Activated naive CD8-positive, alpha-beta T cell treated with anti-CD3 and anti-CD28 coated beads, Interleukin-2, amount 50 U/mL, for 24 hours (primary cell): ENCODE results near the gene CPA1.

ENCODE experiments used
- ATAC-seq: fragments of 150-1000 bp; cut with Tn5 transposase; one replicate; pipeline ENCODE4 v1.10.0; 2021
- DNase-seq: peaks from one replicate; pipeline ENCODE4 v3.0.0; 2021
- H3K27ac Mint-ChIP-seq: one replicate; pipeline ENCODE4 v1.8.0; 2021; ENCODE audit warnings: mild to moderate bottlenecking, mixed read lengths
- H3K27me3 Mint-ChIP-seq: one replicate; pipeline ENCODE4 v1.8.0; 2021; ENCODE audit warnings: mixed read lengths
- H3K36me3 Mint-ChIP-seq: one replicate; pipeline ENCODE4 v1.8.0; 2021; ENCODE audit warnings: low read depth, mixed read lengths
- H3K4me1 Mint-ChIP-seq: one replicate; pipeline ENCODE4 v1.8.0; 2021; ENCODE audit warnings: mixed read lengths
- H3K4me3 Mint-ChIP-seq: one replicate; pipeline ENCODE4 v1.8.0; 2021; ENCODE audit warnings: mild to moderate bottlenecking, moderate library complexity, mixed read lengths
- H3K9me3 Mint-ChIP-seq: one replicate; pipeline ENCODE4 v1.8.0; 2021; ENCODE audit warnings: mixed read lengths

CPA1 gene

DNA sequence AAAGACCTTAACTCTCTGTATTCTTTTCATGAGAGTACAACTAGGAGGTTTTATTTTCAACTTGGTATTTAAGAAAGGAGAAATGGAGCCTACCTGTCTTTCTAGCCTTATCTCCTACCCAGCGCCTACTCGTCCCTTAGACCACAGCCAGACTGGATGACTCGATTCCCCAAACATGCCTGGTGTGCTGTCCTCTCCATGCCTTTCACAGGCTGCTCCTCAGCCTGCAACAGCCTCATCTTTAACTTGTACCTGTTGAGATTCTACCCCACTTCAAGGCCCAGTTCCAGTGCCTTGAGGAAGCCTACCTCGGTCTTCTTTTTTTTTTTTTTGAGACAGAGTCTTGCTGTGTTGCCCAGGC, 29.4 kb downstream of the CPA1 start:
- H3K36me3 Mint-ChIP-seq: peaks cover 4% of the 10 kb centered on the region
- no peaks in the 10 kb centered on the region for H3K27me3 Mint-ChIP-seq
- H3K4me1 Mint-ChIP-seq: peaks cover 19% of the 10 kb centered on the region
- no peaks in the 10 kb centered on the region for H3K9me3 Mint-ChIP-seq
- no peak overlapping the region for H3K27ac Mint-ChIP-seq
- no peak for ATAC-seq
- no peak for DNase-seq
- H3K4me3 Mint-ChIP-seq: no peak overlapping the region

DNA sequence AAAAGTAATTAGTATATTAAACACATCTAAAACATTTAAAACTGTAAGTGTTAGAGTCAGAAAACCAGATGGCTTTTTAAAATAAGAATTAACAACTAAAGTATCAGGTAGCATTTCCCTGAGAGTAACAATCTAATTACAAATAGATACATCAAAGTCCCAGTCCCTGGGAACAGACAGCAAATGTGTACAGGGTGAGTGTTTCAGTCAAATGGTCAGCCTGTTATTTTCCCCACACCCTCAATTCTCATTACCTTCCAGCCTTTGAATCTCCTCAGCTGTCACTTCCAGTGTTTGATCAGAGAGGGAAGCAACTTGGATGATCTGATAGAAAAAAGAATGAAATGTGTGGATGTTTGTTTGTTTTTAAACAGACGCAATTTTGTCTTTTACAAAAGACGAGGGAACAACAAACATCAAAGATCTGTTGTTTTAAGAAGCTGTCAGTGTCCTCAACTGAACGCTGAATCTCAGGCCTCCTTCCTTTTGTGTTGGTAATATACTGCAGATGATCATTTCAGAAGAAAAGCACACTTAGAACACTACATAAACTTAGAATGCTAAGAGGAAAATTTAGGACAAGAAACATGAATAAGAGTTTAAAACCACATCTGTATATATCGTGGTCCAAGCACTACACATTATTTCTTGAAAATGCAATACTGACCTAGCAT, 30.7 kb downstream of the CPA1 start:
- Mint-ChIP-seq H3K4me3 (no peak overlapping the region), H3K27me3 (no peaks in the 10 kb centered on the region), H3K9me3 (no peaks in the 10 kb centered on the region), H3K27ac (no peak overlapping the region), H3K4me1 (peaks cover 30% of the 10 kb centered on the region), H3K36me3 (peaks cover 4% of the 10 kb centered on the region)
- DNase-seq (no peak), ATAC-seq (no peak)

DNA sequence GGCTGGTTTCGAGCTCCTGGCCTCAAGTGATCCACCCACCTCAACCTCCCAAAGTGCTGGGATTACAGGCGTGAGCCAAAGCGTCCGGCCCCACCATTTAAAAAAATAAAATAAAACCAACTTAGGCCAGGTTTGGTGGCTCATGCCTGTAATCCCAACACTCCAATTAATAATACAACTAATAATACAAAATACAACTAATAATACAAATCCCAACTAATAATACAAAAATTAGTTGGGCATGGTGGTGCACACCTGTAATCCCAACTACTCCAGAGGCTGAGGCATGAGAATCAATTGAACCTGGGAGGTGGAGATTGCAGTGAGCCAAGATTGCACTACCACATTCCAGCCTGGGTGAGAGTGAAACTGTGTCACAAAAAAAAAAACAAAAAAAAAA, 32.9 kb downstream of the CPA1 start:
- Mint-ChIP-seq H3K27ac (no peak overlapping the region), H3K27me3 (no peaks in the 10 kb centered on the region), H3K4me1 (peaks cover 52% of the 10 kb centered on the region), H3K36me3 (peaks cover 4% of the 10 kb centered on the region), H3K9me3 (no peaks in the 10 kb centered on the region), H3K4me3 (no peak overlapping the region)
- DNase-seq: no peak
- ATAC-seq: no peak

DNA sequence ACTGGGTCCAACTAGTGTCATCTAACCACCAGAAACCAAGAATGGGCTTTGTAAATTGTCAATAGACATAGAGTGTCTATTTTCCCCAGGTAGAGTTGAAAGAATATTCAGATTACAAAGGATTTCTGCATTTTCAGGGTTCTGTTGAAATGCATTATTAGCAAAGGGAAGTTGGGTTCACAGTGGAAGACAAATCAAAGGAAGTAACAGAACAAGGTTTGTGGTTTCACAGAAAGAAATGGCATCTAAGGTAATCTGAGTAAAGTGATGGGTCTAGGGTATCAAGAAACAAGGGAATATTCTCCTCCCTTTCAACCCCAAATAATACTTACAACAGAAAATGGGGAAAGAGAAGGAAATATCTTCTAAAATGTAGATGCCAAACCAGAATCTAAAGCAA, 34.7 kb downstream of the CPA1 start:
- peaks cover 67% of the 10 kb centered on the region for H3K4me1 Mint-ChIP-seq
- DNase-seq (no peak), ATAC-seq (no peak)
- peaks cover 4% of the 10 kb centered on the region for H3K36me3 Mint-ChIP-seq
- H3K27ac Mint-ChIP-seq: no peak overlapping the region
- H3K9me3 Mint-ChIP-seq: no peaks in the 10 kb centered on the region
- H3K27me3 Mint-ChIP-seq: no peaks in the 10 kb centered on the region
- H3K4me3 Mint-ChIP-seq: no peak overlapping the region

DNA sequence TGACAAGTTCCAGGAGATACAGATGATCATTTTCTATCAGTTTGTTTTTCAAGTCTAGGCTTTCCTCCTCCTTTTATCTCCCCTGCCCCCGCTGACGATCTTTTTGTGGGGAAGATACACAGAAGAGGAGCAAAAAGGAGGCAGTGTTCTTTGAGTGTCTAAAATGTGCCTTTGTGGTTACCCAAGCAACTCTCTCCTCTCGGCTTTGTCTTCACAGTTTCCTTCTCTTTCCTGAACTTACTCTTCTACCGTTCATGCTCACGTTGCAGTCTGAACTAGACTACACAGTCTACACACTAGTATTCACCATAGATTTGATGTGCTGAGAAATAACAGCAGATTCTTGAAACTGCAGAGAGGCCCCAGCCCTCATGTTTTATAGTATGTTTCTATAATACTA, 36.9 kb downstream of the CPA1 start:
- Mint-ChIP-seq H3K9me3 (no peaks in the 10 kb centered on the region), H3K4me1 (peaks cover 76% of the 10 kb centered on the region), H3K27me3 (no peaks in the 10 kb centered on the region), H3K36me3 (no peaks in the 10 kb centered on the region), H3K27ac (peak overlapping the region; percentile 80), H3K4me3 (peak overlapping the region; percentile 50)
- DNase-seq (no peak), ATAC-seq (peak; percentile 70)

DNA sequence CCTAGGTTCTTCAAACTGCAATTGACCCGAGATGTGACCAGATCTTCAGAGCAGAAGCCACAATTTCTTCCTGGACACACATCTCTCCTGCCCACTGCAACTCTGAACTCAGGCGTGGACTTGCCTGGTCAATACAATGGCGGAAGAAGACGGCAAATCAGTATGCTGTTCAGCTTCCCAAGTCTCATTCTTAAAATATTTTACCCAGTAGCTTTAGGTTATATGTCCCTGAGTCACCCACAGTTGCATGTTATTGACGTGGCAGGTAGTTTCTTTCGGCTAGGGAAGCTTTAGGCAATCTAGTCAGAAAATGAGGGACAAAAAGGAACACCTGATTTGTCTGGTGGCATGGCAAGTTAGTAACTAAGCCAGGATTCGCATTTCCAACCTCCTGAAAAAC, 38.0 kb downstream of the CPA1 start:
- no peak overlapping the region for H3K27ac Mint-ChIP-seq
- H3K4me1 Mint-ChIP-seq: peaks cover 74% of the 10 kb centered on the region

DNA sequence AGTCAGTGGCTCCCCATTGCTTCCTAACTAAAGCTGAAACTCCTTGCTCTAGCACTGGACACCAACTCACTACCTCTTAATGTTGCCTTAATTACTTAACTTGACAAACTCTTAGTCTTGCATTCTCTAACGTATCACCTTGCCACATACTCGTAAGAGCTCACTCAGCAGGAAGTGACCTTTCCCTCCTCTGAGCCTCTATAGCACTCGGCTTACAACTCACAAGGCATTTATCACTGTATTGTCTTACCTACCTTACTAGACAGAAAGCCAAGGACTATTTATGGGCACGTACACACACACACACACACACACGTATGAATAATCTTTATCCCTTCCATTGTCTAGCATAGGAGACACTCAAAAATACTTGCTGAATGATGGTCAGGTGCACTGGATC, 39.4 kb downstream of the CPA1 start:
- Mint-ChIP-seq H3K27ac (peak overlapping the region; percentile 28), H3K27me3 (no peaks in the 10 kb centered on the region), H3K36me3 (no peaks in the 10 kb centered on the region), H3K9me3 (no peaks in the 10 kb centered on the region), H3K4me3 (peak overlapping the region; percentile 2), H3K4me1 (peaks cover 64% of the 10 kb centered on the region)
- DNase-seq: no peak
- ATAC-seq: peak; percentile 82

More for the DNA sequence above, 38.0 kb downstream of the CPA1 start:
- ATAC-seq: no peak
- Mint-ChIP-seq H3K9me3 (no peaks in the 10 kb centered on the region), H3K4me3 (no peak overlapping the region), H3K36me3 (no peaks in the 10 kb centered on the region), H3K27me3 (no peaks in the 10 kb centered on the region)
- no peak for DNase-seq

DNA sequence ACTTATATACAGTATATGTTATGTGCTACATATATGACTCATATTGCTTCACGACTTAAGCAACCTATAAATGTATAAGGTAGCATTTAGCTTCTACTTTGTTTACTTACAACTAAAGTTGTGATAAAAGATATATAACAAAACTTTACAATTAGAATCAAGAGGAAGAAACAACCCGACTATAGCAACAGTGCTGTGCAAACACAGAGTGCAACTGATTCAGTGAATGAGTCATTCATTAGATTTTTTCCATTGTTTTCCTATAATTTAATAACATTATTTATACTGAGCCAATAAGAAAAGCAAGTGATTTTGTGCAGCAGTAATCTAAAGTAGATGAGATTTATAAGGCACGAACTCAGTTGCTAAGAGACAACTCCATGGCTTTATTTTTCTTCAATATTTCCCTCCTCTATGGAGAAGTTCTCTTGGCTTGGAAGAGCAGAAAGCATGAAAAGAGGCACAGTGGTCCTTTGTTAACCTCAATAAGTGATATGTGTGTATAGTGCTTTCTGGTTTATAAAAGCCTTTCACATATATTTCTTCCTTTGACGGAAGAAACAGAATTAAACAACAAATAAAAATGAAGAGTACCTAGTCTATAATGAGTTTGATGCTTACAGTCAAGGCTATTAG, 40.8 kb downstream of the CPA1 start:
- Mint-ChIP-seq H3K4me1 (peaks cover 66% of the 10 kb centered on the region), H3K4me3 (no peak overlapping the region), H3K9me3 (no peaks in the 10 kb centered on the region), H3K36me3 (peaks cover 2% of the 10 kb centered on the region), H3K27me3 (no peaks in the 10 kb centered on the region), H3K27ac (peak overlapping the region; percentile 30)
- ATAC-seq (no peak), DNase-seq (no peak)

DNA sequence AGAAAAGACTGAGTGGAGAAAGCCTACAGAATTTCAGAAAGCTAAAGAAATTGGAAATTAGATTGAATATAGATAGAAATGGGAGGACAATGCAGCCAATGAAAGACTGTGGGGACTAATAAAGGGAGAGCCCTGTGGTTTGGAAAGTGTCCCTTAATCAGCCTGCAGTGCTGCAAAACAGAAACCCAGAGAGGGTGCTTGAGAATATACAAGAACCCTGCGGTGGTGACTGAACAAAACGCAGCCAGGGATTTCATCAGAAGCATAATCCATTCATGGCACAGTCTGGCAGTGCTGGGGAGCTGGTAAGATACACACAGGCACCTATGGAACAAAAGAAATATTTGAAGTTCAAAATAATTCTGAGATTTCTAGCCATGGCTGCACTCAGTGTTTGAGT, 41.4 kb downstream of the CPA1 start:
- Mint-ChIP-seq H3K36me3 (peaks cover 5% of the 10 kb centered on the region), H3K4me3 (peak overlapping the region; percentile 29), H3K4me1 (peaks cover 66% of the 10 kb centered on the region), H3K27ac (peak overlapping the region; percentile 80), H3K27me3 (no peaks in the 10 kb centered on the region), H3K9me3 (no peaks in the 10 kb centered on the region)
- DNase-seq (no peak), ATAC-seq (peak; percentile 53)

DNA sequence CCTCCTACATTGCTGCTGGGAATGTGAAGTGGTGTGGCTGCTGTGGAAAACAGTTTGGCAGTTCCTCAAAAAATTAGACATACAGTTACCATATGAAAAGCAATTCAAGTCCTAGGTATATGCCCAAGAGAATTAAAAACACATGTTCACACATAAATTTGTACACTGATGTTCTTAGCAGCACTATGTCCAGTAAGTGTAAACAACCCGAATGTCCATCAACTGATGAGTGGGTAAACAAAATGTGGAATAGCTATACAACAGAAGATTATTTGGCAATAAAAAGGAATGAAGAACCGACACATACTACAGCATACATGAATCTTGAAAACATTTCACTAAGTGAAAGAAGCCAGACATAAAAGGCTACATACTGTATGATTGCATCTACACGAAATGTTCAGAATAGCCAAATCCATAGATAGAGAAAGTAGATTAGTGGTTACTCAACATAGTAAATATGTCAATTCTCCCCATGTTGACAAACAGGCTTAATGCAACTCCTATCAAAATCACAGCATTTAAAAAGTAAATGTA, 43.3 kb downstream of the CPA1 start:
- peaks cover 55% of the 10 kb centered on the region for H3K4me1 Mint-ChIP-seq
- H3K9me3 Mint-ChIP-seq: no peaks in the 10 kb centered on the region
- DNase-seq (no peak), ATAC-seq (no peak)
- no peak overlapping the region for H3K27ac Mint-ChIP-seq
- H3K4me3 Mint-ChIP-seq: no peak overlapping the region
- H3K27me3 Mint-ChIP-seq: no peaks in the 10 kb centered on the region
- peaks cover 8% of the 10 kb centered on the region for H3K36me3 Mint-ChIP-seq

DNA sequence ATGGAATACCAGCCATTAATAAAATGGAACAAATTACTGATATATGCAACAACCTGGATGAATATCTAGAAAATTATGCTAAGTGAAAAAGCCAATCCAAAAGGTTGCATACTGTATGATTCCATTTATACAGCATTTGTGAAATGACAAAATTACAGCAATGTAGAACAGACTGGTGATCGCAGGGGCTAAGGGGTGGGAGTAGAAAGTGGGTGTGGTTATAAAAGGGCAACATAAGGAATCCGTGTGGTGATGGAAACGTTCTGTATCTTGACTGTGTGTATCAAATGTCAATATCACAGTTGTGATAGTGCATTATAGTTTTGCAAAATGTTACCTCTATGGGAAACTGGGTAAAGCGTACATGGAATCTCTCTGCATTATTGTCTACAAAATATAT, 45.5 kb downstream of the CPA1 start:
- ATAC-seq: peak; percentile 53
- no peak for DNase-seq
- no peaks in the 10 kb centered on the region for H3K27me3 Mint-ChIP-seq

DNA sequence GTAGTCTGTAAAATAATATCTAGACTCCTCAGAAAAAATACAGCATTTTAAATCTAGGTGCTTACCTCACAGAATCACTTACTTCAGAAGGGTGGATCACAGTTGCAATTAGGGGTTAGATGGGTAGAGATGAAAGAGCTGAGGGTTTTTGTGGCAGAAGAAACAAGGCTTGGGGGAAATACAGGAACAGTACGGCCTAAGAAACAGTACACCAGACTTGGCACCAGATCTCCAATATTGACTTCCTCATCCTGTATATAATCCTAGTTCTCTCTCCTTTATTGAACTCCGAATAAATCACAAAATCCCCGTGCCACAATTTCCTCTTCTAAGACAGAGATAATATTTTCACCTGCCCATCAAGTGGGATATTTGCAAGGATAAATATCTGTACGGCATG, 46.3 kb downstream of the CPA1 start:
- H3K36me3 Mint-ChIP-seq: peaks cover 12% of the 10 kb centered on the region
- DNase-seq (no peak), ATAC-seq (no peak)
- H3K9me3 Mint-ChIP-seq: no peaks in the 10 kb centered on the region
- H3K4me1 Mint-ChIP-seq: peaks cover 36% of the 10 kb centered on the region
- no peak overlapping the region for H3K27ac Mint-ChIP-seq
- H3K4me3 Mint-ChIP-seq: no peak overlapping the region
- no peaks in the 10 kb centered on the region for H3K27me3 Mint-ChIP-seq

More for the DNA sequence above, 45.5 kb downstream of the CPA1 start:
- Mint-ChIP-seq H3K4me1 (peaks cover 40% of the 10 kb centered on the region), H3K36me3 (peaks cover 12% of the 10 kb centered on the region), H3K27ac (no peak overlapping the region), H3K9me3 (no peaks in the 10 kb centered on the region), H3K4me3 (no peak overlapping the region)

DNA sequence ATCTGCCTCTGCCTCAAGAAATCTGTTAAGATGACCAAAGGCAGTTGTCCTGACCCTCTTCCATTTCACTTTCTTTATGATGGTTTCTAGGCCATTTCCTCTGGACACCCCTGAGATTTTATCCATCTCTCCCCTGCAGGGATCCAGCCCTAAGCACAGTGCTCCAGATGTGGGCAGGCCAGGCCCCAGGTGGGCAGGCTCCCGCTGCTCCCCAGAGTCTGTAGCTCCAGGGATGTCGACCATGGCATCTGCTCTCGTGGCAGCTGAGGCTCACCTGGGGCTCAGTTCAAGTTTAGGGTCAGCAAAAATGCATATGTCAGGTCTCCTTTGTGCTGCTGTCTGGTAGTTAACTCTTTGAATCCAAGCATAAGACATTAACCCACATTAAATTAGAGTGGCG, 48.7 kb downstream of the CPA1 start:
- no peak for DNase-seq
- H3K27ac Mint-ChIP-seq: no peak overlapping the region
- H3K4me3 Mint-ChIP-seq: no peak overlapping the region
- no peaks in the 10 kb centered on the region for H3K27me3 Mint-ChIP-seq
- H3K4me1 Mint-ChIP-seq: peaks cover 28% of the 10 kb centered on the region
- H3K36me3 Mint-ChIP-seq: peaks cover 12% of the 10 kb centered on the region
- no peak for ATAC-seq
- no peaks in the 10 kb centered on the region for H3K9me3 Mint-ChIP-seq

DNA sequence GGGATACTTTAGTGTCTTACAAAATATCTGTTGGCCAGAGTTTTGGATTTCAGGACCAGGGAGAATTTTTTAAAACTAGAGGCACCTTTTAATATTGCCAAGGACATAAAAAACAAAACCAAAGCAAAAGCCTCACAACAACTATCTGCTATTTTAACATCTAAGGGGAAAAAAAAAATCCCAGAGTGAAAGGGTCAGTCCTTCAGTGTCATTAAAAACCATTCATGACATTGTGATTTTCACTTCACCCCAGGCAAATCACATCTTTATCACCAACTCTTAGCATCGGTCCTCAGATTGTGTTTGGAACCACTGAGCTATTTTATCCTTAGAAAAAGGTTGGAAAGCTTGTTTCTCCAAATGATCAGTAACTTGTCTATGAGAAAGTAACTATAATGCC, 49.8 kb downstream of the CPA1 start:
- H3K36me3 Mint-ChIP-seq: peaks cover 12% of the 10 kb centered on the region
- no peak overlapping the region for H3K27ac Mint-ChIP-seq
- H3K9me3 Mint-ChIP-seq: no peaks in the 10 kb centered on the region
- no peaks in the 10 kb centered on the region for H3K27me3 Mint-ChIP-seq
- H3K4me1 Mint-ChIP-seq: peaks cover 32% of the 10 kb centered on the region
- DNase-seq (no peak), ATAC-seq (no peak)
- no peak overlapping the region for H3K4me3 Mint-ChIP-seq

DNA sequence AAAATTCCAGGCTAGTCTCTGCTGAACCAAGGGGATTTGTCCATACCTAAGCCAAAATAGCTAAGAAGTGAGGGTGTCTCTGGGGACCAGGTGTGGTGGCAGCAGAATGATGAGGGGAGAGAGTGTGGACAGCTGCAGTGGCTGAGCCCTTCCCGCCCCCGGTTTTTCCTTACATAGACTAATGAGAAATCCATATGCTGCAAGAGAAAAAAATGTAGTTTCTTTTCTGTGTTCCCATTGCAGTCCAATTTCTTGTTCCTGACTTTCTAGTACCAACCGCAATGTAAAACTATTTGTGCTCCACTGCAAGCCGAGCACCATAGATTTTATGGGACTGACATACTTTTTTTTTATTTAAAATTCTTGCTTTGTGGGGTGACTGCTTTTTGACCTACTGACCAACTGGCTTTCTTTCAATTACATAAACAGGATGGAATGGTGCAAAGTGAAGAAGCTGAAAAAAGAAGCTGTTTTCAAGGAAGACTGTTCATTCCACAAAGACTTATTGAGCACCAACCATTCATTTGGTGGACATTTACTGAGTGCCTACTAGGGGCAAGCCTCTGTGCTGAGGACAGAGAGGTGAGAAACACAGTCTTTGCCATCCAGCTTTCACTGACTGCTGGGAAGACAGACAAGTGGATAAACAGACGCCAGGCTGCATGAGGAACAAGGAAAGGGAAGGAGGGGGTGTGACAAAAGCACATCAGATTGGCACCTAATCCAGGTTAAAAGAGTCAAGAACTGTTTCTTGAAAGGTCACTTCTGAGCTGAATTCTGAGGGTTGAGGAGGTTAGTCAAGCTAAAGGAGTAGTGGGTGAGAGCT, 50.8 kb downstream of the CPA1 start:
- ATAC-seq: no peak
- H3K27ac Mint-ChIP-seq: no peak overlapping the region
- H3K27me3 Mint-ChIP-seq: no peaks in the 10 kb centered on the region
- H3K36me3 Mint-ChIP-seq: peaks cover 10% of the 10 kb centered on the region
- H3K4me1 Mint-ChIP-seq: peaks cover 24% of the 10 kb centered on the region
- no peak overlapping the region for H3K4me3 Mint-ChIP-seq
- DNase-seq: no peak
- no peaks in the 10 kb centered on the region for H3K9me3 Mint-ChIP-seq
